Measurements from ENCODE around the gene FAM193A. TPM values are rescaled to one million over a fixed set of nuclear protein-coding genes. Genes with fewer than 3 reads are reported as not detected.

FAM193A gene
- total RNA-seq, 4 donors from 2014 or later, result 27.7 to 40.4 (median 31.1) TPM

DNA sequence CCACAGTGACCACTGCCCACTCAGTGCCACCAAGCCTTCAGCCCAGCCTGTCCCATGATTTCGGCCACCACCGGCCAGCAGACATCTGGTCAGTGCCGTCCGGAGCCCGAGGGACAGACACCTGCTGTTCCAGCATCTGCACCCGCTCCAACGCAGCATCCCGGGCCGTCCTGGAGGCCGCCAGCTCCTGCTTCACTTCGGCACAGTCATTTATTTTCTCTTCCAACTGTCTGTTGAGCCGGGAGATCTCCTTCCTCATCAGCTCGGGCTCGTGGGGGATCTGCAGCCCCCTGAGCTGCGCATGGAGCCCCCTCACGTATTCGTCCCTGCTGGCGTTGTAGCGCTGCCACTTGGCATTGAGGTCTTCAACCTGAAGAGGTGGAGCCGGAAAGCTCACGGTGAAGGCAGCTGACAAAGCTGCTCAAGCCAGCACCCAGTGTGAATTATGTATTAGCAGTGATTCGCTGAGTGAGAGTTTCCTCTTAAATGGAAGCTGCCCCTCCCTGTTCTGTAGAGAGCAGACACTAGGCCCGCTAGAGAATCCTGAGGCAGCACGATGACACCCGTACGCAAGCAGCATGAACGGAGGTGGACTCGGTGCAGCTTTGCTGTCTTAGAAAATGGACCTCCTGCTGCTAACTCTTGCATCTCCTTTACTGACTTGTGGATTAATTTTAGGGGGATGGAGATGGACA, 208.3 kb downstream of the FAM193A start:
- in situ Hi-C loops (cut with MboI; ENCODE audit: low pct_ligation_motif_present in 1 of 4, low pct_unique_long_range_greater_than_20kb in 1 of 4, low sequenced_read_pairs in 3 of 4), result no loop called here
- H3K9me3 ChIP-seq, result no peaks in the 10 kb centered on the region
- peaks cover 0 to 27% (median 12%) of the 10 kb centered on the region in 4 donors for H3K4me1 ChIP-seq
- 92 to 95% methylated on average over 4 to 28 of the region's 28 CpGs for WGBS, 2 donors (ENCODE audit: low coverage in 1 of 2)
- DNase-seq, result no peak
- peak overlapping the region in 3 of 4 donors; percentile 17 to 65 (median 28) for H3K27ac ChIP-seq
- H3K27me3 ChIP-seq, result no peaks in the 10 kb centered on the region
- TF ChIP-seq POLR2AphosphoS5 (IDR thresholded peaks at IDR 0.05) (no peak), POLR2A (IDR thresholded peaks at IDR 0.05) (no peak), EP300 (IDR thresholded peaks at IDR 0.05; ENCODE audit: low read depth) (no peak), CTCF (IDR thresholded peaks at IDR 0.05) (no peak)
- H3K36me3 ChIP-seq, result peaks cover 0 to 35% (median 15%) of the 10 kb centered on the region in 4 donors
- no peak overlapping the region for H3K4me3 ChIP-seq
- intact Hi-C loops (cut with DNase I; ENCODE audit: low total_unique reads), result no loop called here

DNA sequence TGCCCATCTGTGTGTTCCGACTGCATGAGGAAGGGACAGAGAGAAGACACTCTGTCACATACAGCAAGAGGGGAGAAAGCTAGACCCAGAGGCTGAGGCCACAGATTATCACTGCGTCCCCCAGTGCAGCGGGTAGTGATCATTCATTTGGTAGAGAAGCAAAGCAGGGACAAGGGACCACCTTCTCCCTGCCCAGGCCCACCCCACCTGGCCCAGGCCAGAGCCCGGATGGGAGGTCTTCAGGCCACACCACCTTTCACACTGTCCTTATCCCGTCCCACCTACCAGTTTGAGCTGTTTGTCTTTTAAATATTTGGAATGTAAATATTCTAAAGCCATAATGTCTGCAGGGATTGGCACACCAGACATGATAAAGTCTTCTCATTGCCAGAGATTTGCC, 209.1 kb downstream of the FAM193A start:
- Histone ChIP-seq H3K27me3 (no peaks in the 10 kb centered on the region), H3K4me1 (peaks cover 0 to 32% (median 15%) of the 10 kb centered on the region in 4 donors), H3K36me3 (peaks cover 0 to 35% (median 15%) of the 10 kb centered on the region in 4 donors), H3K4me3 (no peak overlapping the region), H3K27ac (peak overlapping the region in 1 of 4 donors; percentile 16), H3K9me3 (no peaks in the 10 kb centered on the region)
- in situ Hi-C loops (cut with MboI; ENCODE audit: low pct_ligation_motif_present in 1 of 4, low pct_unique_long_range_greater_than_20kb in 1 of 4, low sequenced_read_pairs in 3 of 4) (no loop called here), intact Hi-C loops (cut with DNase I; ENCODE audit: low total_unique reads) (no loop called here)
- 77 to 79% methylated on average over 3 to 5 of the region's 5 CpGs for WGBS, 2 donors (ENCODE audit: low coverage in 1 of 2)
- no peak for DNase-seq
- no peak for TF ChIP-seq POLR2AphosphoS5 (IDR thresholded peaks at IDR 0.05)

- peaks cover 0 to 35% (median 15%) of the 10 kb centered on the region in 4 donors for H3K36me3 ChIP-seq
- TF ChIP-seq POLR2AphosphoS5 (IDR thresholded peaks at IDR 0.05), result no peak
- no peak for TF ChIP-seq POLR2A (IDR thresholded peaks at IDR 0.05)
- no peak for TF ChIP-seq CTCF (IDR thresholded peaks at IDR 0.05)
- TF ChIP-seq EP300 (IDR thresholded peaks at IDR 0.05; ENCODE audit: low read depth), result no peak
- H3K27me3 ChIP-seq, result no peaks in the 10 kb centered on the region
- in situ Hi-C loops (cut with MboI; ENCODE audit: low pct_ligation_motif_present in 1 of 4, low pct_unique_long_range_greater_than_20kb in 1 of 4, low sequenced_read_pairs in 3 of 4) (no loop called here), intact Hi-C loops (cut with DNase I; ENCODE audit: low total_unique reads) (no loop called here)
- peak; percentile 39 for DNase-seq
- H3K9me3 ChIP-seq, result no peaks in the 10 kb centered on the region
- peak overlapping the region in 2 of 4 donors; percentile 24 to 30 for H3K27ac ChIP-seq
- H3K4me3 ChIP-seq, result no peak overlapping the region
- peaks cover 2 to 39% (median 21%) of the 10 kb centered on the region in 4 donors for H3K4me1 ChIP-seq
- WGBS, 2 donors (ENCODE audit: low coverage in 1 of 2), result 55% methylated on average over 21 of the region's 21 CpGs; no CpG with 5 or more reads in 1 of the 2 donors
These were observed 209.7 kb downstream of the FAM193A start for GRCh38 chr4:2745981-2746806.

GRCh38 chr4:2746891-2747695, 210.6 kb downstream of the FAM193A start:
- intact Hi-C loops (cut with DNase I; ENCODE audit: low total_unique reads), result no loop called here
- H3K36me3 ChIP-seq, result peaks cover 0 to 35% (median 15%) of the 10 kb centered on the region in 4 donors
- H3K27me3 ChIP-seq, result no peaks in the 10 kb centered on the region
- H3K9me3 ChIP-seq, result no peaks in the 10 kb centered on the region
- in situ Hi-C loops (cut with MboI; ENCODE audit: low pct_ligation_motif_present in 1 of 4, low pct_unique_long_range_greater_than_20kb in 1 of 4, low sequenced_read_pairs in 3 of 4), result no loop called here
- peaks cover 6 to 45% (median 25%) of the 10 kb centered on the region in 4 donors for H3K4me1 ChIP-seq
- H3K27ac ChIP-seq, result peak overlapping the region in 2 of 4 donors; percentile 24 to 30
- no peak for TF ChIP-seq POLR2A (IDR thresholded peaks at IDR 0.05)
- TF ChIP-seq EP300 (IDR thresholded peaks at IDR 0.05; ENCODE audit: low read depth), result no peak
- no peak for TF ChIP-seq POLR2AphosphoS5 (IDR thresholded peaks at IDR 0.05)
- DNase-seq, result no peak
- 80% methylated on average over 1 to 16 of the region's 16 CpGs for WGBS, 2 donors (ENCODE audit: low coverage in 1 of 2)
- H3K4me3 ChIP-seq, result no peak overlapping the region

All from transverse colon (tissue), 4 donors.